Epithelial cell of esophagus (primary cell): ENCODE data around the gene GGA1.

Source experiments
- DNase-seq: peaks from one replicate; pipeline ENCODE4 v3.0.0; 2010; ENCODE audit warnings: low read depth
- H3K4me3 ChIP-seq: 2 replicates; pipeline ENCODE4 v1.5.1; 2011; ENCODE audit warnings: mild to moderate bottlenecking, low read length, control low read depth
- TF ChIP-seq, protein P1 (sequence below): IDR thresholded peaks from 2 replicates; pipeline ENCODE4 v1.5.1; 2011; ENCODE audit warnings: low read depth, mild to moderate bottlenecking, low read length, control low read depth, inconsistent platforms; ENCODE audit not compliant: insufficient read depth; ENCODE audit errors: missing control alignments

The GGA1 gene

DNA sequence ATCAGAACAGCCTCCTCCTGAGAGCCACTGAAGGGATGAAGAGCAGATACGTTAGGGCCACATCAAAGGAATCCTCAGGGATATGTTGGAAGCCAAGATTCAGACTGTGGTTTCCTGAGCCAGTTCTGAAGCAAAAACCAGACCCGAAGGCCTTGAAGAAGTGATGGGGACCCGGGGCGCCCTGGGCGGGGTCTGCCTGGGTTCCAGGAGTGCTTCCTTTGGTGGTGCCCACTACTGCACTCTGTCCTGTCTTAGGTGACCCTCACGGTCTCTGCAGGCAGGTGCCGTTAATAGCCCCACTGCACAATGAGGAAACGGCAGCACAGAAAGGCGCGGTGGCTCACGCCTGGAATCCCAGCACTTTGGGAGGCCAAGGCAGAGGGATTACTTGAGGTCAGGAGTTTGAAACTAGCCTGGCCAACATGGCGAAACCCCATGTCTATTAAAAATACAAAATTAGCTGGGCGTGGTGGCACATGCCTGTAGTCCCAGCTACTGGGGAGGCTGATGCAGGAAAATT, 18.0 kb downstream of the GGA1 start:
- DNase-seq: no peak
- TF ChIP-seq, protein P1, sequence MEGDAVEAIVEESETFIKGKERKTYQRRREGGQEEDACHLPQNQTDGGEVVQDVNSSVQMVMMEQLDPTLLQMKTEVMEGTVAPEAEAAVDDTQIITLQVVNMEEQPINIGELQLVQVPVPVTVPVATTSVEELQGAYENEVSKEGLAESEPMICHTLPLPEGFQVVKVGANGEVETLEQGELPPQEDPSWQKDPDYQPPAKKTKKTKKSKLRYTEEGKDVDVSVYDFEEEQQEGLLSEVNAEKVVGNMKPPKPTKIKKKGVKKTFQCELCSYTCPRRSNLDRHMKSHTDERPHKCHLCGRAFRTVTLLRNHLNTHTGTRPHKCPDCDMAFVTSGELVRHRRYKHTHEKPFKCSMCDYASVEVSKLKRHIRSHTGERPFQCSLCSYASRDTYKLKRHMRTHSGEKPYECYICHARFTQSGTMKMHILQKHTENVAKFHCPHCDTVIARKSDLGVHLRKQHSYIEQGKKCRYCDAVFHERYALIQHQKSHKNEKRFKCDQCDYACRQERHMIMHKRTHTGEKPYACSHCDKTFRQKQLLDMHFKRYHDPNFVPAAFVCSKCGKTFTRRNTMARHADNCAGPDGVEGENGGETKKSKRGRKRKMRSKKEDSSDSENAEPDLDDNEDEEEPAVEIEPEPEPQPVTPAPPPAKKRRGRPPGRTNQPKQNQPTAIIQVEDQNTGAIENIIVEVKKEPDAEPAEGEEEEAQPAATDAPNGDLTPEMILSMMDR: no peak
- no peak overlapping the region for H3K4me3 ChIP-seq

GRCh38 chr22:37627121-37627520, 18.5 kb downstream of the GGA1 start:
- TF ChIP-seq, protein P1: no peak
- no peak overlapping the region for H3K4me3 ChIP-seq
- no peak for DNase-seq

DNA sequence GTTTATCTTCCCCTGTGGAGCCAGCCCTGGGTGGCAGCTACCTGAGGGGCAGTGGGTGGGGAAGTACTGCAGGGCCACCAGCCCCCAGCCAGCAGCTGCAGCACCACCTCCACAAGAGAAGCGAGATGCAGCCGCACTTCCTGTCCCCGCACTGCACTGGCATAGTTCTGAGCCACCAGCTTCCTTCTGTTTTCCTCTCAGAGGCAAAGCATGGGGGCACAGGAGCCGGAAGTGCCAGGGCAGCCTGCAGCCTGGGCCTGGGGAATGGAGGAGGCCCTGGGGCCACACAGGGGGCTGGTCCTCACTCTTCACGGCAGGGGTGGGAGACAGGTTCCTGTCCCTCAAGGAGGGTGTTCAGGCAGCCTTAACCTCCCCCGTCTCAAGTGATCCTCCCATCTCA, 18.9 kb downstream of the GGA1 start:
- no peak overlapping the region for H3K4me3 ChIP-seq
- TF ChIP-seq, protein P1: no peak
- DNase-seq: no peak

DNA sequence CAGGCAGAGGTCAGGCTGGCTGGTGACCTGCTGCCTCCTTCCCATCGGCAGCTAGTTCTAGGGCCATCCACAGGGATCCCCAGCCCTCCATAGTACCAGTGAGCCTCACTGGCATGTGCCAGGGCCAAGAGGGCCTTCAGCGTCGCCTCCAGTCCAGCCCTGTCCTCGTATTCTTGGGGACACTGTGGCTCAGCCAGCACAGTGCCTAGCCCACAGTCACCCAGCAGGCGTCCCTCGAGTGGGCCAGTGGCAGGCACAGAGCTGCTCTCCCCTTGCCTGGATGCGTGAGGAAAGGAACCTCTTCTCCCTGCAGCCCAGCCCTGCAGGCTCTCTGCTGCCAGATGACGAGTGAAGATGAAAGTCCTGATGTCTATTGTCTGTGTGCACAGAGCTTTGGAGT, 20.2 kb downstream of the GGA1 start:
- no peak overlapping the region for H3K4me3 ChIP-seq
- TF ChIP-seq, protein P1: no peak
- no peak for DNase-seq

- no peak overlapping the region for H3K4me3 ChIP-seq
- TF ChIP-seq, protein P1: no peak
- no peak for DNase-seq
Observed at GRCh38 chr22:37629928-37630327, 21.3 kb downstream of the GGA1 start.

GRCh38 chr22:37630839-37631435, 22.3 kb downstream of the GGA1 start:
- DNase-seq: no peak
- TF ChIP-seq, protein P1: no peak
- no peak overlapping the region for H3K4me3 ChIP-seq
